ENCODE results near the gene ADAMTS13.

Gene ADAMTS13

GRCh38 chr9:133507246-133507965, 85.2 kb downstream of the ADAMTS13 start:
- DNase-seq (ENCODE audit: low read depth): no peak
- TF ChIP-seq CTCF (IDR thresholded peaks at IDR 0.05; ENCODE audit: control insufficient read depth, extremely low read depth, insufficient read depth): no peak
- no peak overlapping the region for H3K4me3 ChIP-seq (ENCODE audit: low read depth, low read length)

GRCh38 chr9:133508046-133508445, 85.9 kb downstream of the ADAMTS13 start:
- H3K4me3 ChIP-seq (ENCODE audit: low read depth, low read length): no peak overlapping the region
- no peak for TF ChIP-seq CTCF (IDR thresholded peaks at IDR 0.05; ENCODE audit: control insufficient read depth, extremely low read depth, insufficient read depth)
- DNase-seq (ENCODE audit: low read depth): no peak

Measured in LNCaP clone FGC (cell line).